ENCODE measurements around the gene ITGAL.
A peak's percentile ranks its signal among the peaks of the same experiment; 100 is the strongest.

Gene ITGAL

GRCh38 chr16:30571445-30572322, 99.1 kb downstream of the ITGAL start, which contains the start of gene ZNF688:
TSS of gene ZNF688 (minus strand) at chr16:30571714. CDS start at chr16:30571629, 85 bp downstream.
- TF ChIP-seq, protein P1, sequence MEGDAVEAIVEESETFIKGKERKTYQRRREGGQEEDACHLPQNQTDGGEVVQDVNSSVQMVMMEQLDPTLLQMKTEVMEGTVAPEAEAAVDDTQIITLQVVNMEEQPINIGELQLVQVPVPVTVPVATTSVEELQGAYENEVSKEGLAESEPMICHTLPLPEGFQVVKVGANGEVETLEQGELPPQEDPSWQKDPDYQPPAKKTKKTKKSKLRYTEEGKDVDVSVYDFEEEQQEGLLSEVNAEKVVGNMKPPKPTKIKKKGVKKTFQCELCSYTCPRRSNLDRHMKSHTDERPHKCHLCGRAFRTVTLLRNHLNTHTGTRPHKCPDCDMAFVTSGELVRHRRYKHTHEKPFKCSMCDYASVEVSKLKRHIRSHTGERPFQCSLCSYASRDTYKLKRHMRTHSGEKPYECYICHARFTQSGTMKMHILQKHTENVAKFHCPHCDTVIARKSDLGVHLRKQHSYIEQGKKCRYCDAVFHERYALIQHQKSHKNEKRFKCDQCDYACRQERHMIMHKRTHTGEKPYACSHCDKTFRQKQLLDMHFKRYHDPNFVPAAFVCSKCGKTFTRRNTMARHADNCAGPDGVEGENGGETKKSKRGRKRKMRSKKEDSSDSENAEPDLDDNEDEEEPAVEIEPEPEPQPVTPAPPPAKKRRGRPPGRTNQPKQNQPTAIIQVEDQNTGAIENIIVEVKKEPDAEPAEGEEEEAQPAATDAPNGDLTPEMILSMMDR (IDR thresholded peaks at IDR 0.05; ENCODE audit: low read depth, low read length), result no peak

More at GRCh38 chr16:30571445-30572322, 99.1 kb downstream of the ITGAL start, which contains the start of gene ZNF688:
- peak; percentile 95 for DNase-seq (ENCODE audit: extremely low read depth, low read depth)
